ENCODE measurements around the gene PDS5A.

GRCh38 chr4:39881789-39882188 lies 95.9 kb downstream of the PDS5A start:
- TF ChIP-seq CTCF (IDR thresholded peaks at IDR 0.05) (no peak), EZH2 (IDR thresholded peaks at IDR 0.05) (no peak)

All from neural progenitor cell (in vitro differentiated cells).